GM12878 (cell line): Measurements from ENCODE around the gene GPC5. TPM values are rescaled to one million over a fixed set of nuclear protein-coding genes. Genes with fewer than 3 reads are reported as not detected.

Experiments
- ATAC-seq: fragments of 200-7000 bp; cut with Tn5 transposase; 3 replicates; pipeline ENCODE4 v1.9.1; 2020; ENCODE audit warnings: mild to moderate bottlenecking, moderate library complexity
- BruUV-seq: library from RNA; stranded (reverse); fragments of 400-500 nt; replicated peaks from 2 replicates; lab custom pipeline; 2021; lab: Mats Ljungman, UMichigan
- CTCF ChIA-PET: fragments of 300-600 bp; sonication (Branson Sonifier 250); formaldehyde crosslinking; extraction: SDS; loops from one replicate; lab custom pipeline; 2021; ENCODE audit warnings: inconsistent platforms; lab: Yijun Ruan, JAX
- POLR2A ChIA-PET: fragments of 350-600 bp; formaldehyde crosslinking; extraction: SDS; loops from one replicate; lab custom pipeline; 2021; ENCODE audit warnings: inconsistent platforms; lab: Charles Lee
- RAD21 ChIA-PET: fragments of 300-600 bp; sonication (Branson Sonifier 250); formaldehyde crosslinking; loops from one replicate; lab custom pipeline; 2023; ENCODE audit warnings: antibody characterized with exemption; ENCODE audit not compliant: unreplicated experiment; lab: Charles Lee
- SMC1A ChIA-PET: fragments of 300-600 bp; sonication (Branson Sonifier 250); formaldehyde crosslinking; loops from one replicate; lab custom pipeline; 2023; ENCODE audit not compliant: unreplicated experiment, uncharacterized antibody; lab: Charles Lee
- DNase-seq: peaks from one replicate; pipeline ENCODE4 v3.0.0-alpha.2; 2011; ENCODE audit warnings: low read depth, low spot score
- FAIRE-seq: peaks from 3 replicates; lab custom pipeline; 2011; peaks lifted over from hg19 to GRCh38; lab: Jason Lieb, UNC
- H2AFZ ChIP-seq: 2 replicates; pipeline ENCODE4 v1.6.0; 2011; ENCODE audit warnings: low read depth, low read length, control low read depth; ENCODE audit not compliant: control insufficient read depth
- H3K27ac ChIP-seq: 2 replicates; pipeline ENCODE4 v1.5.1; 2011; ENCODE audit warnings: control low read depth; ENCODE audit not compliant: control insufficient read depth, insufficient read depth
- H3K27me3 ChIP-seq, 2 experiments: replicated peaks in 1 of 2; 2 replicates each; pipeline versions ENCODE4 v1.6.0 to v1.6.1; 2011; ENCODE audit warnings: low read length in 1 of 2; ENCODE audit not compliant: control insufficient read depth in 2 of 2, insufficient read depth in 2 of 2
- H3K36me3 ChIP-seq, 2 experiments: 2 replicates each; pipeline ENCODE4 v1.5.1; 2011; ENCODE audit warnings: low read length in 1 of 2; ENCODE audit not compliant: control insufficient read depth in 2 of 2, insufficient read depth in 2 of 2
- H3K4me1 ChIP-seq: 2 replicates; pipeline ENCODE4 v1.6.1; 2011; ENCODE audit warnings: mild to moderate bottlenecking, low read length, moderate library complexity, mixed read lengths; ENCODE audit not compliant: control insufficient read depth, insufficient read depth
- H3K4me2 ChIP-seq: 2 replicates; pipeline ENCODE4 v1.6.0; 2011; ENCODE audit warnings: control low read depth; ENCODE audit not compliant: control insufficient read depth, insufficient read depth
- H3K4me3 ChIP-seq: fragments of 200-600 bp; sonication (generic); 2 replicates; pipeline ENCODE4 v1.5.1; 2016
- H3K79me2 ChIP-seq: 2 replicates; pipeline ENCODE4 v1.6.0; 2011; ENCODE audit warnings: low read length; ENCODE audit not compliant: control insufficient read depth, insufficient read depth
- H3K9ac ChIP-seq: 2 replicates; pipeline ENCODE4 v1.8.0; 2011; ENCODE audit warnings: low read length, control low read depth, mixed read lengths; ENCODE audit not compliant: control insufficient read depth, insufficient read depth
- H3K9me3 ChIP-seq: replicated peaks from 3 replicates; pipeline ENCODE4 v1.5.1; 2011; ENCODE audit warnings: mild to moderate bottlenecking, low read length; ENCODE audit not compliant: control insufficient read depth, insufficient read depth
- H4K20me1 ChIP-seq: 2 replicates; pipeline ENCODE4 v1.6.0; 2011; ENCODE audit not compliant: control insufficient read depth, insufficient read depth
- EGR1 ChIP-seq, 2 experiments: IDR thresholded peaks; 1 replicate in 1 of 2; 2 replicates in 1 of 2; pipeline ENCODE4 v1.6.1; 2011 to 2012; ENCODE audit warnings: low read depth in 2 of 2, low read length in 2 of 2, borderline replicate concordance in 1 of 2, mild to moderate bottlenecking in 1 of 2, moderate library complexity in 1 of 2
- EP300 ChIP-seq, 2 experiments: fragments of 150-350 bp in 1 of 2; IDR thresholded peaks; 2 replicates each; pipeline ENCODE4 v1.6.1; 2011 to 2012; ENCODE audit warnings: low read depth in 2 of 2, low read length in 2 of 2, borderline replicate concordance in 1 of 2, improper control_type of control experiment in 1 of 2, inconsistent platforms in 1 of 2; ENCODE audit not compliant: control insufficient read depth in 1 of 2
- ETV6 ChIP-seq, 2 experiments: fragments of 450-650 bp in 1 of 2; IDR thresholded peaks in 1 of 2; conservative IDR thresholded peaks in 1 of 2; 2 replicates each; pipeline ENCODE4 v1.6.1; 2014; ENCODE audit warnings: antibody characterized with exemption in 1 of 2, borderline replicate concordance in 1 of 2, low read depth in 1 of 2, mild to moderate bottlenecking in 1 of 2, moderate library complexity in 1 of 2
- HCFC1 ChIP-seq: fragments of 150-350 bp; IDR thresholded peaks from 2 replicates; pipeline ENCODE4 v1.6.1; 2014; ENCODE audit warnings: low read length
- MXI1 ChIP-seq: fragments of 150-350 bp; IDR thresholded peaks from 2 replicates; pipeline ENCODE4 v1.6.1; 2011; ENCODE audit warnings: low read depth, mild to moderate bottlenecking, inconsistent platforms, low read length, improper control_type of control experiment
- MYC ChIP-seq: IDR thresholded peaks from 2 replicates; pipeline ENCODE4 v1.6.1; 2011; ENCODE audit warnings: mild to moderate bottlenecking, low read length, moderate library complexity, inconsistent platforms; ENCODE audit not compliant: insufficient read depth, insufficient replicate concordance, insufficient read length, severe bottlenecking
- NFXL1 ChIP-seq: fragments of 450-650 bp; IDR thresholded peaks from 2 replicates; pipeline ENCODE4 v1.6.1; 2017; ENCODE audit warnings: antibody characterized with exemption, mild to moderate bottlenecking, borderline replicate concordance
- RBBP5 ChIP-seq: fragments of 200-600 bp; sonication (generic); conservative IDR thresholded peaks from 2 replicates; pipeline ENCODE4 v1.6.1; 2016
- SP1 ChIP-seq: IDR thresholded peaks from one replicate; pipeline ENCODE4 v1.6.1; 2011; ENCODE audit warnings: low read depth, low read length
- SREBF1 ChIP-seq: IDR thresholded peaks from 2 replicates; pipeline ENCODE4 v1.6.1; 2012; ENCODE audit warnings: mild to moderate bottlenecking, low read length
- WGBS: methylation state at CpG from one replicate; pipeline ENCODE4 v1.1.6; 2016; ENCODE audit warnings: low lambda C conversion rate; ENCODE audit not compliant: insufficient replicate concordance, insufficient coverage; ENCODE audit errors: missing lambda C conversion rate; 5-methylcytosine and 5-hydroxymethylcytosine counted together
- in situ Hi-C: fragments of 300-500 bp; cut with MboI; formaldehyde crosslinking; loops from 9 replicates; pipeline ENCODE4 v1.14.3; 2018; ENCODE audit warnings: mixed read lengths
- intact Hi-C: fragments of 100-400 bp; cut with micrococcal nuclease; formaldehyde crosslinking; loops from one replicate; pipeline ENCODE4 v1.14.2; 2022; ENCODE audit not compliant: unreplicated experiment
- polyA plus RNA-seq, 11 experiments: library from polyadenylated mRNA; depleted of rRNA in 4 of 11; unstranded in 6 of 11; stranded (reverse) in 5 of 11; fragments of >200 nt; fragmentation: Nextera tagmentation in 4 of 11; fragmentation: Illumina TruSeq in 1 of 11; extraction: Ambion mirVana in 4 of 11; extraction: Trizol in 1 of 11; gene quantifications; 1 replicate in 1 of 11; 2 replicates in 10 of 11; pipeline versions ENCODE4 v1.2.1 to v1.2.3, GENCODE V29; 2011 to 2016; ENCODE audit warnings: inconsistent platforms in 2 of 11, missing spikeins in 2 of 11, low read depth in 1 of 11
- total RNA-seq, 4 experiments: library from RNA; depleted of rRNA in 3 of 4; stranded (reverse); fragments of >200 nt in 3 of 4; fragmentation: Illumina TruSeq in 1 of 4; extraction: Trizol in 1 of 4; gene quantifications; 2 replicates each; pipeline versions ENCODE4 v1.2.1 to v1.2.3, GENCODE V29; 2013 to 2021
- TF ChIP-seq, protein P1 (sequence below): fragments of 150-350 bp; IDR thresholded peaks from 2 replicates; pipeline ENCODE4 v1.6.1; 2014; ENCODE audit warnings: mild to moderate bottlenecking, low read depth, low read length
- TF ChIP-seq, protein P2 (sequence below): IDR thresholded peaks from 2 replicates; pipeline ENCODE4 v1.6.1; 2011; ENCODE audit warnings: low read depth, low read length, improper control_type of control experiment, borderline replicate concordance

GPC5 gene
- total and polyA plus RNA-seq, 10 of the 15 experiments (the other 5 are each of a cell fraction or from before 2014, with no cell fraction given): 0.05 to 0.87 (median 0.44) TPM; not detected in 1

DNA sequence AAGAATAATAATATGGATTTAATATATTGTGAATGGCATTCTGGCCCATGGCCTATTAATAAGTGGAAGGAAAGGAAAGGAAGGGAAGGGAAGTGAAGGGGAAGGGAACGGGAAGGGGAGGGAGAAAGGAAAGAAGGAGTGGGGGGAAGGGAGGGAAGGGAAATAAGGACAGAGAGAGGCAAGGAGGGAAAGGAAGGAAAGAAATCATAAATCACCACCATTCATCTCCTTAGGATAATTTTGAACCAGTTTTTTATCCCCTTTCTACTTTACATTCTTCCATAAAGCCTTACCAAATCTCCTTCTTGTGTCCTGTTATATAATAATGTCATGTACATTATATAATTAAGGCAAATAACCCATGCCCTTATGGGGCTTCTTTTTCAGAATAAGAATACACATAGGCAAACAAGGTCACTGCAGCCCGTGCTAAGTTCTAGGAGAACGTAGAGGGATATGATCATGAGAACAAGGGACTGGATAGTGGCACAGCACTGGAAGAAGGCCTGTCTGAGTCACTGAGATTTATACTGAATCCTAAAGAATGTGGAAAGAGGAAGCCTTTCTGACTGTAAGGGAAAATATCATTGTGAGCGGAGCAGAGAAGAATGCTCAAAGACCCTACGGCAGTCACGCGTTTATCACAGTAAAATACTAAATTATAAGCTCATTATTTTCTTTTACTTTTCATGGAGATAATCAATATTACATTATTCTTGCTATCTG is 1383.7 kb downstream of the GPC5 start:
- in situ Hi-C loops (no loop called here), intact Hi-C loops (no loop called here)
- no peaks in the 10 kb centered on the region for H3K27me3 ChIP-seq
- FAIRE-seq (no peak), DNase-seq (no peak), ATAC-seq (no peak)
- WGBS: 69% methylated on average over 6 of the region's 7 CpGs
- H4K20me1 ChIP-seq: no peaks in the 10 kb centered on the region
- TF ChIP-seq MYC: no peak
- H3K4me1 ChIP-seq: no peaks in the 10 kb centered on the region
- no peak overlapping the region for H3K27ac ChIP-seq
- ChIA-PET RAD21 (interaction anchor here (1.3 kb wide), 1 partner anchor 24 kb away, joined by 3 read pairs; no protein-coding TSS in a partner anchor), CTCF (no interaction called here), POLR2A (no interaction called here), SMC1A (interaction anchor here (1.3 kb wide), 1 partner anchor 24 kb away, joined by 4 read pairs; no protein-coding TSS in a partner anchor)
- H3K4me2 ChIP-seq: no peak overlapping the region
- no peaks in the 10 kb centered on the region for H3K79me2 ChIP-seq
- H3K4me3 ChIP-seq: no peak overlapping the region
- no peaks in the 10 kb centered on the region for H3K9me3 ChIP-seq
- H3K36me3 ChIP-seq: no peaks in the 10 kb centered on the region
- BruUV-seq: no TSS peak
- no peak overlapping the region for H2AFZ ChIP-seq
- no peak overlapping the region for H3K9ac ChIP-seq

DNA sequence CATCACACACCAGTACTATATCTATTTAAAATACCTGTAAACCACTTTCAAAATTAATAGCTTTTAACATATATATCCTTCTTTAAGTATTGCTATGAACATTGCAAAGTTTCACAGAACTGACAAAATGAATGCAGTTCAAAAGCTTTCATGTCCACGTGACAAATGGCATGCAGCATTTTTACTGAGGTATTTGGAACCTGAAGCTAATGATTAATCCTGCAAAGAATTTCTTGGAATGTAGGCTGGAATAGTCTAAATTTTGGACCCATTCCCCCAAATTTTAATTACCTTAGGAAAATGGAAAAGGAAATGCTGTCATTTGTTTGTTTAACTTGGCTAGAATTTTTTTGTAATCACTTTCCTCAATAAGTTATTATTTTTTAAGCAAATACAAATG is 1404.4 kb downstream of the GPC5 start:
- SMC1A ChIA-PET: interaction anchor here (0.9 to 1.7 kb wide), 2 partner anchors 8 to 10 kb away, joined by 3 to 4 read pairs; no protein-coding TSS in a partner anchor
- Histone ChIP-seq H3K9me3 (no peaks in the 10 kb centered on the region), H3K79me2 (no peaks in the 10 kb centered on the region), H3K4me1 (no peaks in the 10 kb centered on the region), H2AFZ (no peak overlapping the region), H3K4me3 (no peak overlapping the region), H3K27ac (no peak overlapping the region), H3K36me3 (no peaks in the 10 kb centered on the region), H3K4me2 (no peak overlapping the region), H4K20me1 (no peaks in the 10 kb centered on the region), H3K27me3 (no peaks in the 10 kb centered on the region), H3K9ac (no peak overlapping the region)
- BruUV-seq: no TSS peak
- in situ Hi-C loops (no loop called here), intact Hi-C loops (no loop called here)
- POLR2A ChIA-PET: no interaction called here
- no peak for ATAC-seq
- DNase-seq: no peak
- RAD21 ChIA-PET: no interaction called here
- no peak for FAIRE-seq
- 4% methylated on average over 1 of the region's 1 CpG for WGBS
- CTCF ChIA-PET: interaction anchor here (0.9 kb wide), 1 partner anchor 11 kb away, joined by 3 read pairs; no protein-coding TSS in a partner anchor
- TF ChIP-seq, protein P1, sequence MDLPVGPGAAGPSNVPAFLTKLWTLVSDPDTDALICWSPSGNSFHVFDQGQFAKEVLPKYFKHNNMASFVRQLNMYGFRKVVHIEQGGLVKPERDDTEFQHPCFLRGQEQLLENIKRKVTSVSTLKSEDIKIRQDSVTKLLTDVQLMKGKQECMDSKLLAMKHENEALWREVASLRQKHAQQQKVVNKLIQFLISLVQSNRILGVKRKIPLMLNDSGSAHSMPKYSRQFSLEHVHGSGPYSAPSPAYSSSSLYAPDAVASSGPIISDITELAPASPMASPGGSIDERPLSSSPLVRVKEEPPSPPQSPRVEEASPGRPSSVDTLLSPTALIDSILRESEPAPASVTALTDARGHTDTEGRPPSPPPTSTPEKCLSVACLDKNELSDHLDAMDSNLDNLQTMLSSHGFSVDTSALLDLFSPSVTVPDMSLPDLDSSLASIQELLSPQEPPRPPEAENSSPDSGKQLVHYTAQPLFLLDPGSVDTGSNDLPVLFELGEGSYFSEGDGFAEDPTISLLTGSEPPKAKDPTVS: no peak
- no peak for TF ChIP-seq NFXL1
- no peak for TF ChIP-seq HCFC1
- TF ChIP-seq ETV6 (conservative IDR thresholded peaks at IDR 0.05 in 1 of 2, IDR thresholded peaks at IDR 0.05 in 1 of 2; ENCODE audit: borderline replicate concordance in 1 of 2, low read depth in 1 of 2): no peak
- TF ChIP-seq MXI1: no peak
- TF ChIP-seq, protein P2, sequence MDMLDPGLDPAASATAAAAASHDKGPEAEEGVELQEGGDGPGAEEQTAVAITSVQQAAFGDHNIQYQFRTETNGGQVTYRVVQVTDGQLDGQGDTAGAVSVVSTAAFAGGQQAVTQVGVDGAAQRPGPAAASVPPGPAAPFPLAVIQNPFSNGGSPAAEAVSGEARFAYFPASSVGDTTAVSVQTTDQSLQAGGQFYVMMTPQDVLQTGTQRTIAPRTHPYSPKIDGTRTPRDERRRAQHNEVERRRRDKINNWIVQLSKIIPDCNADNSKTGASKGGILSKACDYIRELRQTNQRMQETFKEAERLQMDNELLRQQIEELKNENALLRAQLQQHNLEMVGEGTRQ: no peak
- TF ChIP-seq EP300 (IDR thresholded peaks at IDR 0.05; ENCODE audit: borderline replicate concordance in 1 of 2, control insufficient read depth in 1 of 2, low read depth in 2 of 2, low read length in 2 of 2): no peak
- no peak for TF ChIP-seq SREBF1
- no peak for TF ChIP-seq RBBP5
- no peak for TF ChIP-seq SP1
- no peak for TF ChIP-seq EGR1 (IDR thresholded peaks at IDR 0.05; ENCODE audit: borderline replicate concordance in 1 of 2, low read depth in 2 of 2, low read length in 2 of 2)
